ENCODE results near the gene RGS3.
"Not testable (repeated sequence)": the region's sequence is repeated elsewhere in the genome, so short reads cannot be mapped to it uniquely, and the experiment has no call there.

Gene RGS3

GRCh38 chr9:113624721-113625120 lies 161.2 kb downstream of the RGS3 start:
- no peak for DNase-seq

- no peak for DNase-seq
Observed at GRCh38 chr9:113625486-113625885, 162.0 kb downstream of the RGS3 start.

- DNase-seq = no peak
Observed at GRCh38 chr9:113626735-113627495, 163.4 kb downstream of the RGS3 start.

GRCh38 chr9:113628621-113629020 lies 165.1 kb downstream of the RGS3 start:
- DNase-seq = no peak

- DNase-seq = no peak
Observed at GRCh38 chr9:113630386-113631136, 167.0 kb downstream of the RGS3 start.

GRCh38 chr9:113631137-113631765 lies 167.7 kb downstream of the RGS3 start:
- DNase-seq = no peak

GRCh38 chr9:113631871-113632665 lies 168.5 kb downstream of the RGS3 start:
- DNase-seq = no peak

GRCh38 chr9:113632776-113633590 lies 169.5 kb downstream of the RGS3 start:
- no peak for DNase-seq

GRCh38 chr9:113633782-113634595 lies 170.5 kb downstream of the RGS3 start:
- no peak for DNase-seq

GRCh38 chr9:113634596-113635515 lies 171.3 kb downstream of the RGS3 start:
- DNase-seq = no peak

- no peak for DNase-seq
Observed at GRCh38 chr9:113635586-113635985, 172.1 kb downstream of the RGS3 start.

- no peak for DNase-seq
Observed at GRCh38 chr9:113636165-113636564, 172.6 kb downstream of the RGS3 start.

- DNase-seq = no peak
Observed at GRCh38 chr9:113636693-113637092, 173.2 kb downstream of the RGS3 start.

GRCh38 chr9:113638490-113638889 lies 175.0 kb downstream of the RGS3 start:
- no peak for DNase-seq

GRCh38 chr9:113638897-113639296 lies 175.4 kb downstream of the RGS3 start:
- DNase-seq = no peak

GRCh38 chr9:113639411-113639970 lies 176.0 kb downstream of the RGS3 start:
- not testable (repeated sequence) for DNase-seq

- DNase-seq = no peak
Observed at GRCh38 chr9:113640418-113640817, 176.9 kb downstream of the RGS3 start.

- DNase-seq = no peak
Observed at GRCh38 chr9:113641100-113641885, 177.8 kb downstream of the RGS3 start.

GRCh38 chr9:113644321-113644720 lies 180.8 kb downstream of the RGS3 start:
- DNase-seq = no peak
